ENCODE results near the gene RELB. TPM values are rescaled to one million over a fixed set of nuclear protein-coding genes. Genes with fewer than 3 reads are reported as not detected.
A peak's percentile ranks its signal among the peaks of the same experiment; 100 is the strongest.

The RELB gene
- total and polyA plus RNA-seq, 10 of the 15 experiments (the other 5 are each of a cell fraction or from before 2014, with no cell fraction given) = 0.66 to 43.8 (median 12.8) TPM

DNA sequence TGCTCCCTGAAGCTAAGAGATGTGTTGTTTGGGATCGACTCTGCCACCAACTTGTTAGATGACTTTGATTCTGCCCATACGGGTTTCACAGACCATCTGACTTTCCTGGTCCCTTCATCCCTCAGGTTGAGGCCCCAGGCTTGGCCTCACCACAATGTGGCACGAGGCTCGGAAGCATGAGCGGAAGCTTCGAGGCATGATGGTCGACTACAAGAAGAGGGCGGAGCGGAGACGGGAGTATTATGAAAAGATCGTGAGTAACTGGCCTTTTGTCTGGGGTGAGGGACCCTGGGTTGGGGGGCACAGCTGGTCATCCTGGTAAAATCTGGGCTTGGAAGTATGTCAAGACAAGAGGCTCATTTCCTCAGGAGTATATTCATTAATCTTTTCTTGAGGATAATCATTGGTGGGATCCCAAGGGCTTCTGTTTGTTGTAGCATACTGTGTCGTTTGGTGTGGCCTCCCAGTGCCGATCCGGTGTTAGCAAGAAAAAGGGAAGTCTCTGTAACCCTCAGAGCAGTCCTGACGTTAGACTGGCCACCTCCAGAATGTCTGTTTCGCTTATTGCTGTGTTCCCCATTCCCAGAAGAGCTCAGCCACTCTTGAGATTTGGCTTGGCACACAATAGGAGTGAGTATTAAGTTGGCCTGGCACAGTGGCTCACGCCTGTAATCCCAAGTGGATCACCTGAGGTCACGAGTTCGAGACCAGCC, 39.0 kb downstream of the RELB start:
- Histone ChIP-seq H3K36me3 (ENCODE audit: control insufficient read depth in 2 of 2, insufficient read depth in 2 of 2, low read length in 1 of 2) (peaks cover 10 to 35% of the 10 kb centered on the region in 2 experiments; a peak in 2 of 4 replicates), H3K9me3 (replicated peaks; ENCODE audit: control insufficient read depth, insufficient read depth, low read length) (no peaks in the 10 kb centered on the region), H3K27ac (ENCODE audit: control insufficient read depth, insufficient read depth) (no peak overlapping the region), H3K27me3 (replicated peaks in 1 of 2; ENCODE audit: control insufficient read depth in 2 of 2, insufficient read depth in 2 of 2, low read length in 1 of 2) (no peaks in the 10 kb centered on the region), H3K79me2 (ENCODE audit: control insufficient read depth, insufficient read depth, low read length) (peaks cover 49% of the 10 kb centered on the region), H3K4me1 (ENCODE audit: control insufficient read depth, insufficient read depth, low read length) (peaks cover 10% of the 10 kb centered on the region), H3K4me3 (peak overlapping the region; percentile 76), H2AFZ (ENCODE audit: control insufficient read depth, low read depth, low read length) (no peak overlapping the region), H4K20me1 (ENCODE audit: control insufficient read depth, insufficient read depth) (peaks cover 7% of the 10 kb centered on the region; the same call in 1 of the 2 replicates), H3K4me2 (ENCODE audit: control insufficient read depth, insufficient read depth) (peak overlapping the region; percentile 73), H3K9ac (ENCODE audit: control insufficient read depth, insufficient read depth, low read length) (peak overlapping the region; percentile 95; the same call in 1 of the 2 replicates)
- TF ChIP-seq SPI1 (IDR thresholded peaks at IDR 0.05; ENCODE audit: borderline replicate concordance, insufficient read depth, low read depth, low read length) = peak; percentile 84
- no peak for TF ChIP-seq CBFB (IDR thresholded peaks at IDR 0.05; ENCODE audit: low read depth)
- TF ChIP-seq, protein P1, sequence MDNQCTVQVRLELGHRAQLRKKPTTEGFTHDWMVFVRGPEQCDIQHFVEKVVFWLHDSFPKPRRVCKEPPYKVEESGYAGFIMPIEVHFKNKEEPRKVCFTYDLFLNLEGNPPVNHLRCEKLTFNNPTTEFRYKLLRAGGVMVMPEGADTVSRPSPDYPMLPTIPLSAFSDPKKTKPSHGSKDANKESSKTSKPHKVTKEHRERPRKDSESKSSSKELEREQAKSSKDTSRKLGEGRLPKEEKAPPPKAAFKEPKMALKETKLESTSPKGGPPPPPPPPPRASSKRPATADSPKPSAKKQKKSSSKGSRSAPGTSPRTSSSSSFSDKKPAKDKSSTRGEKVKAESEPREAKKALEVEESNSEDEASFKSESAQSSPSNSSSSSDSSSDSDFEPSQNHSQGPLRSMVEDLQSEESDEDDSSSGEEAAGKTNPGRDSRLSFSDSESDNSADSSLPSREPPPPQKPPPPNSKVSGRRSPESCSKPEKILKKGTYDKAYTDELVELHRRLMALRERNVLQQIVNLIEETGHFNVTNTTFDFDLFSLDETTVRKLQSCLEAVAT (IDR thresholded peaks at IDR 0.05) = peak; percentile 59
- in situ Hi-C loops (cut with MboI) (no loop called here), intact Hi-C loops (cut with micrococcal nuclease; ENCODE audit: unreplicated experiment) (no loop called here)
- ATAC-seq (0 out of 3 replicates have a peak, but pooled peaks have one; percentile 7), FAIRE-seq (peak; percentile 54), DNase-seq (ENCODE audit: low read depth, low spot score) (no peak)
- TSS peak; percentile 72 for BruUV-seq (replicated peaks)
- ChIA-PET RAD21 (ENCODE audit: unreplicated experiment) (interaction anchor here (0.8 to 3.3 kb wide), 7 partner anchors 9 to 50 kb away, joined by 3 to 21 read pairs (median 5); no protein-coding TSS in a partner anchor), SMC1A (ENCODE audit: uncharacterized antibody, unreplicated experiment) (interaction anchor here (0.6 to 2.8 kb wide), 13 partner anchors 7 to 269 kb away, joined by 3 to 10 read pairs (median 4); partner anchors contain the start of gene CLPTM1), CTCF (interaction anchor here (1.1 to 2.9 kb wide), 8 partner anchors 11 to 147 kb away, joined by 3 to 14 read pairs (median 4); no protein-coding TSS in a partner anchor), POLR2A (interaction anchor here (0.6 to 1.9 kb wide), 10 partner anchors 9 to 136 kb away, joined by 3 to 9 read pairs (median 5); partner anchors contain the start of genes CLPTM1, PPP1R37 and ZNF296)
- 70% methylated on average over 19 of the region's 19 CpGs for WGBS (ENCODE audit: insufficient coverage, insufficient replicate concordance, low lambda C conversion rate, missing lambda C conversion rate)
